ENCODE data around the gene RDH13.

GRCh38 chr19:55034751-55035150 is 28.2 kb downstream of the RDH13 start:
- TF ChIP-seq, protein P1, sequence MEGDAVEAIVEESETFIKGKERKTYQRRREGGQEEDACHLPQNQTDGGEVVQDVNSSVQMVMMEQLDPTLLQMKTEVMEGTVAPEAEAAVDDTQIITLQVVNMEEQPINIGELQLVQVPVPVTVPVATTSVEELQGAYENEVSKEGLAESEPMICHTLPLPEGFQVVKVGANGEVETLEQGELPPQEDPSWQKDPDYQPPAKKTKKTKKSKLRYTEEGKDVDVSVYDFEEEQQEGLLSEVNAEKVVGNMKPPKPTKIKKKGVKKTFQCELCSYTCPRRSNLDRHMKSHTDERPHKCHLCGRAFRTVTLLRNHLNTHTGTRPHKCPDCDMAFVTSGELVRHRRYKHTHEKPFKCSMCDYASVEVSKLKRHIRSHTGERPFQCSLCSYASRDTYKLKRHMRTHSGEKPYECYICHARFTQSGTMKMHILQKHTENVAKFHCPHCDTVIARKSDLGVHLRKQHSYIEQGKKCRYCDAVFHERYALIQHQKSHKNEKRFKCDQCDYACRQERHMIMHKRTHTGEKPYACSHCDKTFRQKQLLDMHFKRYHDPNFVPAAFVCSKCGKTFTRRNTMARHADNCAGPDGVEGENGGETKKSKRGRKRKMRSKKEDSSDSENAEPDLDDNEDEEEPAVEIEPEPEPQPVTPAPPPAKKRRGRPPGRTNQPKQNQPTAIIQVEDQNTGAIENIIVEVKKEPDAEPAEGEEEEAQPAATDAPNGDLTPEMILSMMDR (conservative IDR thresholded peaks at IDR 0.05; ENCODE audit: low read length): no peak
- TF ChIP-seq EZH2phosphoT487 (IDR thresholded peaks at IDR 0.05; ENCODE audit: borderline replicate concordance): no peak
